Gastroesophageal sphincter (tissue), 4 donors: ENCODE results near the gene STARD6. TPM values are rescaled to one million over a fixed set of nuclear protein-coding genes. Genes with fewer than 3 reads are reported as not detected.

ENCODE experiments used
- ATAC-seq: fragments of 150-250 bp; one replicate; pipeline ENCODE4 v1.9.1; 2016; ENCODE audit warnings: mild to moderate bottlenecking, moderate library complexity
- H3K27ac ChIP-seq, 4 donors: fragments of 200-600 bp; sonication (generic) in 3 of 4; 1 replicate in 3 of 4; 2 replicates in 1 of 4; pipeline ENCODE4 v1.5.1; 2016 to 2019
- H3K27me3 ChIP-seq: fragments of 200-600 bp; sonication (generic); one replicate; pipeline ENCODE4 v1.5.1; 2019
- H3K36me3 ChIP-seq, 2 donors: fragments of 200-600 bp; sonication (generic); one replicate each; pipeline ENCODE4 v1.5.1; 2019; ENCODE audit warnings: control low read depth in 1 of 2
- H3K4me1 ChIP-seq, 3 donors: fragments of 200-600 bp; sonication (generic); 1 replicate in 2 of 3; 2 replicates in 1 of 3; pipeline ENCODE4 v1.5.1; 2016 to 2019; ENCODE audit warnings: control low read depth in 2 of 3
- H3K4me3 ChIP-seq, 2 donors: fragments of 200-600 bp; sonication (generic); one replicate each; pipeline ENCODE4 v1.5.1; 2019; ENCODE audit warnings: mild to moderate bottlenecking in 1 of 2, moderate library complexity in 1 of 2
- H3K9me3 ChIP-seq, 3 donors: fragments of 200-600 bp; sonication (generic); one replicate each; pipeline ENCODE4 v1.5.1; 2017 to 2019; ENCODE audit warnings: control low read depth in 2 of 3
- CTCF ChIP-seq, 4 experiments: fragments of 200-600 bp in 2 of 4; fragments of 450-650 bp in 2 of 4; sonication (generic) in 1 of 4; IDR thresholded peaks; one replicate each; pipeline ENCODE4 v1.5.1; 2017 to 2019; ENCODE audit warnings: antibody characterized with exemption in 4 of 4, mild to moderate bottlenecking in 2 of 4, moderate library complexity in 2 of 4
- EP300 ChIP-seq: sonication (generic); formaldehyde crosslinking; IDR thresholded peaks from one replicate; pipeline ENCODE4 v1.6.1; 2017; ENCODE audit warnings: antibody characterized with exemption, mild to moderate bottlenecking
- POLR2A ChIP-seq, 2 donors: fragments of 450-650 bp; IDR thresholded peaks; one replicate each; pipeline ENCODE4 v1.6.1; 2017; ENCODE audit warnings: antibody characterized with exemption in 2 of 2, mild to moderate bottlenecking in 2 of 2, moderate library complexity in 1 of 2
- POLR2AphosphoS5 ChIP-seq: sonication (generic); formaldehyde crosslinking; IDR thresholded peaks from one replicate; pipeline ENCODE4 v1.6.1; 2017; ENCODE audit warnings: antibody characterized with exemption
- WGBS, 2 donors: methylation state at CpG; one replicate each; pipeline ENCODE4 v1.1.5; 2018; ENCODE audit warnings: low coverage in 1 of 2; 5-methylcytosine and 5-hydroxymethylcytosine counted together
- total RNA-seq, 4 donors: library from RNA; depleted of rRNA; stranded (reverse); fragments of >200 nt; gene quantifications; one replicate each; pipeline ENCODE4 v1.1.0, GENCODE V29; 2016

Gene STARD6
- total RNA-seq, 4 donors from 2014 or later, result not detected

- Histone ChIP-seq H3K4me3 (no peak overlapping the region), H3K9me3 (no peaks in the 10 kb centered on the region), H3K27ac (no peak overlapping the region), H3K4me1 (no peaks in the 10 kb centered on the region), H3K36me3 (no peaks in the 10 kb centered on the region), H3K27me3 (peaks cover 10% of the 10 kb centered on the region)
- ATAC-seq, result no peak
- TF ChIP-seq POLR2A (IDR thresholded peaks at IDR 0.05) (no peak), CTCF (IDR thresholded peaks at IDR 0.05) (no peak)
- WGBS, 2 donors, result 75 to 76% methylated on average over 2 to 3 of the region's 4 CpGs
These were observed 28.4 kb upstream of the STARD6 start for GRCh38 chr18:54386043-54386442.

- H3K27ac ChIP-seq, result no peak overlapping the region
- H3K9me3 ChIP-seq, result no peaks in the 10 kb centered on the region
- H3K4me3 ChIP-seq, result no peak overlapping the region
- TF ChIP-seq POLR2AphosphoS5, result no peak
- no peak for TF ChIP-seq POLR2A (IDR thresholded peaks at IDR 0.05)
- TF ChIP-seq EP300, result no peak
- no peak for TF ChIP-seq CTCF (IDR thresholded peaks at IDR 0.05)
- H3K4me1 ChIP-seq, result no peaks in the 10 kb centered on the region
- H3K36me3 ChIP-seq, result peaks cover 0 to 6% of the 10 kb centered on the region in 2 donors
- ATAC-seq, result no peak
- H3K27me3 ChIP-seq, result peaks cover 10% of the 10 kb centered on the region
- WGBS, 2 donors, result 74% methylated on average over 8 of the region's 8 CpGs; no CpG with 5 or more reads in 1 of the 2 donors
These were observed 25.1 kb upstream of the STARD6 start for GRCh38 chr18:54382733-54383252.

DNA sequence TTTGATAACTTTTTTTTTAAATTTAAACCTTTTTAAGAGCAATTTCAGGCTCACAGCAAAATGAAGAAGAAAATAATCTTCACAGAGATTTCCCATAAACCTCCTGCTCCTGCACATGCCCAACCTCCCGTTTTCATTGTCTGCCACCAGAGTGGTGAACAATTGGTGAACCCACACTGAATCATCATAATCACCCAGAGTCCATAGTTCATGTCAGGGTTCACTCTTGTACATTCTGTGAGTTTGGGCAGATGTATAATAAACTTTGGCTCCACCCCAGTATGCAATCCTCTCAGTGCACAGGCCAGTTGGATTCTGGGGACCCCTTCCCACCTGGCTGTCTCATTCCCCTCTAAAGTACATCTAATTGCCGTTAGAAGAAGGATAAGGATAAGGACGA, 24.4 kb upstream of the STARD6 start:
- Histone ChIP-seq H3K4me3 (no peak overlapping the region), H3K36me3 (peaks cover 0 to 6% of the 10 kb centered on the region in 2 donors), H3K27me3 (peaks cover 7% of the 10 kb centered on the region), H3K4me1 (no peaks in the 10 kb centered on the region), H3K27ac (no peak overlapping the region), H3K9me3 (no peaks in the 10 kb centered on the region)
- ATAC-seq, result no peak
- WGBS, 2 donors, result 84 to 100% methylated on average over 1 to 3 of the region's 3 CpGs
- TF ChIP-seq POLR2A (IDR thresholded peaks at IDR 0.05) (no peak), CTCF (IDR thresholded peaks at IDR 0.05) (no peak), EP300 (no peak), POLR2AphosphoS5 (no peak)

GRCh38 chr18:54381640-54382039, 24.0 kb upstream of the STARD6 start:
- TF ChIP-seq EP300, result no peak
- TF ChIP-seq CTCF (IDR thresholded peaks at IDR 0.05), result no peak
- TF ChIP-seq POLR2A (IDR thresholded peaks at IDR 0.05), result no peak
- no peak for TF ChIP-seq POLR2AphosphoS5
- WGBS, 2 donors, result 75 to 88% methylated on average over 2 of the region's 2 CpGs

DNA sequence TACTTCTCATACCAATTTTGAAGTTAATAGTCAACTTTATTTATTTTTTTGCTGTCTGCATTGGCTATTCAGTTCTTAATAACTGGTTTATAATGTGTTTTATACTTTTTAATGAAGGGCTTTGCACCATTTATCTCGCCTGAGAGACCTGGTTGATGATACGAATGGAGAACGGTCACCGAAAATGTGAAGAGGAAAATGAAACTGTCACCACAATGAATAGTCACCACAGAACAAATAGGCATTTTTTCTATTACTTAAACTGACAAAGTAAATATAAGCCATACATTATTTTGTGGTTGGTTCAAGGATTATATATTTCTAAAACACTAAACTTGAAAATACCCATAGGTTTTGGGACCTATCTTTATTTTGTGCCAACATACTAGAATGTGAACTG, 20.4 kb upstream of the STARD6 start:
- H3K9me3 ChIP-seq, result no peaks in the 10 kb centered on the region
- no peaks in the 10 kb centered on the region for H3K27me3 ChIP-seq
- TF ChIP-seq POLR2AphosphoS5, result no peak
- no peak for TF ChIP-seq CTCF (IDR thresholded peaks at IDR 0.05)
- no peak for TF ChIP-seq EP300
- no peak for TF ChIP-seq POLR2A (IDR thresholded peaks at IDR 0.05)
- H3K27ac ChIP-seq, result no peak overlapping the region
- no peaks in the 10 kb centered on the region for H3K4me1 ChIP-seq
- peaks cover 0 to 17% of the 10 kb centered on the region in 2 donors for H3K36me3 ChIP-seq
- ATAC-seq, result no peak
- 97 to 98% methylated on average over 4 of the region's 4 CpGs for WGBS, 2 donors
- no peak overlapping the region for H3K4me3 ChIP-seq

More at GRCh38 chr18:54381640-54382039, 24.0 kb upstream of the STARD6 start:
- no peak overlapping the region for H3K27ac ChIP-seq
- ATAC-seq, result no peak
- H3K4me1 ChIP-seq, result no peaks in the 10 kb centered on the region
- H3K27me3 ChIP-seq, result peaks cover 2% of the 10 kb centered on the region
- H3K4me3 ChIP-seq, result no peak overlapping the region
- H3K36me3 ChIP-seq, result peaks cover 0 to 6% of the 10 kb centered on the region in 2 donors
- H3K9me3 ChIP-seq, result no peaks in the 10 kb centered on the region
